Spinal cord (tissue), 10 donors: ENCODE results near the gene LRP1B. TPM values are rescaled to one million over a fixed set of nuclear protein-coding genes. Genes with fewer than 3 reads are reported as not detected.

Source experiments
- DNase-seq, 6 donors: peaks; one replicate each; pipeline versions ENCODE4 v3.0.0 to v3.0.0-alpha.2; 2013 to 2015; ENCODE audit warnings: low spot score in 6 of 6, low read depth in 4 of 6
- H3K27ac ChIP-seq: one replicate; pipeline ENCODE4 v1.5.1; 2013; ENCODE audit warnings: low read depth, low read length, control low read depth
- H3K27me3 ChIP-seq: one replicate; pipeline ENCODE4 v1.6.1; 2013; ENCODE audit warnings: low read length; ENCODE audit not compliant: control insufficient read depth, insufficient read depth
- H3K36me3 ChIP-seq: one replicate; pipeline ENCODE4 v1.6.1; 2013; ENCODE audit warnings: low read length; ENCODE audit not compliant: control insufficient read depth, insufficient read depth
- H3K4me1 ChIP-seq: one replicate; pipeline ENCODE4 v1.6.1; 2013; ENCODE audit warnings: low read length; ENCODE audit not compliant: control insufficient read depth, insufficient read depth
- H3K4me3 ChIP-seq: one replicate; pipeline ENCODE4 v1.5.1; 2013; ENCODE audit warnings: low read depth, low read length, control low read depth
- H3K9me3 ChIP-seq: one replicate; pipeline ENCODE4 v1.6.1; 2013; ENCODE audit warnings: low read length; ENCODE audit not compliant: control insufficient read depth, insufficient read depth
- WGBS: methylation state at CpG from one replicate; pipeline ENCODE4 v1.1.5; 2013; ENCODE audit warnings: missing lambda C conversion rate; ENCODE audit not compliant: insufficient coverage; 5-methylcytosine and 5-hydroxymethylcytosine counted together
- polyA plus RNA-seq, 2 donors: library from polyadenylated mRNA; unstranded; fragments of 120-200 nt; gene quantifications; one replicate each; pipeline ENCODE4 v1.2.1, GENCODE V29; 2013; ENCODE audit not compliant: insufficient read length in 2 of 2
- total RNA-seq, 2 donors: library from RNA; depleted of rRNA in 1 of 2; stranded (reverse); fragments of 120-200 nt in 1 of 2; fragments of >200 nt in 1 of 2; gene quantifications; one replicate each; pipeline versions ENCODE4 v1.2.3 to v1.2.4, GENCODE V29; 2013 to 2014
- donor health status: healthy.

Gene LRP1B
- total and polyA plus RNA-seq, 4 donors = 22.1 to 70.2 (median 32.1) TPM

GRCh38 chr2:142048581-142048980, 82.2 kb downstream of the LRP1B start:
- H3K36me3 ChIP-seq = no peaks in the 10 kb centered on the region
- WGBS = no CpG with 5 or more reads among the region's 1 CpG
- H3K4me1 ChIP-seq = no peaks in the 10 kb centered on the region
- no peak overlapping the region for H3K27ac ChIP-seq
- no peaks in the 10 kb centered on the region for H3K9me3 ChIP-seq
- H3K4me3 ChIP-seq = no peak overlapping the region
- H3K27me3 ChIP-seq = no peaks in the 10 kb centered on the region
- DNase-seq = no peak

- Histone ChIP-seq H3K4me1 (no peaks in the 10 kb centered on the region), H3K36me3 (no peaks in the 10 kb centered on the region), H3K27me3 (no peaks in the 10 kb centered on the region), H3K4me3 (no peak overlapping the region), H3K27ac (no peak overlapping the region), H3K9me3 (no peaks in the 10 kb centered on the region)
- no peak for DNase-seq
- 50% methylated on average over 1 of the region's 4 CpGs for WGBS
These were observed 85.2 kb downstream of the LRP1B start for GRCh38 chr2:142045641-142046040.

- WGBS = 67% methylated on average over 1 of the region's 3 CpGs
- Histone ChIP-seq H3K36me3 (no peaks in the 10 kb centered on the region), H3K27me3 (no peaks in the 10 kb centered on the region), H3K4me3 (no peak overlapping the region), H3K9me3 (no peaks in the 10 kb centered on the region), H3K4me1 (no peaks in the 10 kb centered on the region), H3K27ac (no peak overlapping the region)
- no peak for DNase-seq
These were observed 86.6 kb downstream of the LRP1B start for GRCh38 chr2:142044197-142044596.

GRCh38 chr2:142042536-142043199, 88.1 kb downstream of the LRP1B start:
- Histone ChIP-seq H3K36me3 (no peaks in the 10 kb centered on the region), H3K4me1 (no peaks in the 10 kb centered on the region), H3K27ac (no peak overlapping the region), H3K9me3 (no peaks in the 10 kb centered on the region), H3K27me3 (no peaks in the 10 kb centered on the region), H3K4me3 (no peak overlapping the region)
- DNase-seq = no peak
- no CpG with 5 or more reads among the region's 1 CpG for WGBS

GRCh38 chr2:142041996-142042395, 88.8 kb downstream of the LRP1B start:
- 67% methylated on average over 1 of the region's 6 CpGs for WGBS
- Histone ChIP-seq H3K27me3 (no peaks in the 10 kb centered on the region), H3K4me1 (no peaks in the 10 kb centered on the region), H3K4me3 (no peak overlapping the region), H3K27ac (no peak overlapping the region), H3K36me3 (no peaks in the 10 kb centered on the region), H3K9me3 (no peaks in the 10 kb centered on the region)
- DNase-seq = peak in 1 of 6 donors; percentile 50

- WGBS = no CpG with 5 or more reads among the region's 1 CpG
- DNase-seq = no peak
- H3K36me3 ChIP-seq = no peaks in the 10 kb centered on the region
These were observed 89.7 kb downstream of the LRP1B start for GRCh38 chr2:142041105-142041504.

GRCh38 chr2:142040556-142040955, 90.3 kb downstream of the LRP1B start:
- H3K27me3 ChIP-seq = no peaks in the 10 kb centered on the region
- no peaks in the 10 kb centered on the region for H3K9me3 ChIP-seq
- no peak for DNase-seq
- H3K4me1 ChIP-seq = no peaks in the 10 kb centered on the region
- no peak overlapping the region for H3K27ac ChIP-seq
- H3K4me3 ChIP-seq = no peak overlapping the region
- 100% methylated on average over 1 of the region's 1 CpG for WGBS
- H3K36me3 ChIP-seq = no peaks in the 10 kb centered on the region

More at GRCh38 chr2:142041105-142041504, 89.7 kb downstream of the LRP1B start:
- H3K27ac ChIP-seq = no peak overlapping the region
- no peaks in the 10 kb centered on the region for H3K9me3 ChIP-seq
- no peaks in the 10 kb centered on the region for H3K4me1 ChIP-seq
- no peak overlapping the region for H3K4me3 ChIP-seq
- no peaks in the 10 kb centered on the region for H3K27me3 ChIP-seq

GRCh38 chr2:142038826-142039225, 92.0 kb downstream of the LRP1B start:
- Histone ChIP-seq H3K36me3 (no peaks in the 10 kb centered on the region), H3K4me3 (no peak overlapping the region), H3K27ac (no peak overlapping the region), H3K4me1 (no peaks in the 10 kb centered on the region), H3K9me3 (no peaks in the 10 kb centered on the region), H3K27me3 (no peaks in the 10 kb centered on the region)
- no CpG with 5 or more reads among the region's 1 CpG for WGBS
- no peak for DNase-seq

GRCh38 chr2:142037744-142038143, 93.1 kb downstream of the LRP1B start:
- Histone ChIP-seq H3K27me3 (no peaks in the 10 kb centered on the region), H3K36me3 (no peaks in the 10 kb centered on the region), H3K4me1 (no peaks in the 10 kb centered on the region), H3K4me3 (no peak overlapping the region), H3K9me3 (no peaks in the 10 kb centered on the region), H3K27ac (no peak overlapping the region)
- peak in 2 of 6 donors; percentile 42 to 57 for DNase-seq
- no CpG with 5 or more reads among the region's 3 CpGs for WGBS

GRCh38 chr2:142037066-142037465, 93.8 kb downstream of the LRP1B start:
- no peaks in the 10 kb centered on the region for H3K4me1 ChIP-seq
- H3K36me3 ChIP-seq = no peaks in the 10 kb centered on the region
- no peaks in the 10 kb centered on the region for H3K9me3 ChIP-seq
- peak in 2 of 6 donors; percentile 27 to 70 for DNase-seq
- WGBS = 15% methylated on average over 1 of the region's 3 CpGs
- H3K27ac ChIP-seq = no peak overlapping the region
- no peak overlapping the region for H3K4me3 ChIP-seq
- no peaks in the 10 kb centered on the region for H3K27me3 ChIP-seq
